ENCODE results near the gene IQSEC3. TPM values are rescaled to one million over a fixed set of nuclear protein-coding genes. Genes with fewer than 3 reads are reported as not detected.

The IQSEC3 gene
- total and polyA plus RNA-seq, 2 of the 13 experiments (the other 11 are each of a cell fraction or from before 2014, with no cell fraction given), result not detected

DNA sequence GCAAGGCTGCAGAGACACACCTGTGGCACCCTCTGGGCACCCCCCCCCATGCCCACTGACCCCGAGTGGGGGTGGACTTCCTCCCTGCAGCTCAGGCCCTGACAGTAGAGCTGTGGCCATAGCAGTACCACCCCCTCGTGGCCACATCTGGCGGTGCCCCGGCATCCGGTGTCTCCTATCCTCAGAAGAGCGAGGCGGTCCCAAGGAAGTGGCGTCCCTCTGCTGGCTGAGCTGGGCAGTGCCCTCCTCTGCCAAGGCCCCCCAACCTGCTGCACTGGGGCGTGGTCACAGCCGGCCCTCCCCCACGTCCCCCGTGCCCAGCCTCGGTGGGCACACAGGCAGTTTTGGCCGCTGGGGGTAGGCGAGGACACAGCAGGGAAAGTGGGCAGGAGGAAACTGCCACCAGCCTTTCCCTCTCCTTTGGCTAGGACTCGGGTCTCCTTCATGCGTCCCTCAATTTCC lies 153.4 kb downstream of the IQSEC3 start (continued):
- peak; percentile 55; the same call in 1 of the 2 replicates for TF ChIP-seq ZSCAN25 (CRISPR knock-in tag; IDR thresholded peaks at IDR 0.05)
- TF ChIP-seq ZNF547 (CRISPR knock-in tag; IDR thresholded peaks at IDR 0.05), result peak; percentile 48; the same call in 1 of the 2 replicates
- no peak for TF ChIP-seq KLF16 (CRISPR knock-in tag; IDR thresholded peaks at IDR 0.05)
- TF ChIP-seq KDM2A (CRISPR knock-in tag; IDR thresholded peaks at IDR 0.05; ENCODE audit: borderline replicate concordance, low read depth), result peak; percentile 42; the same call in 1 of the 2 replicates
- TF ChIP-seq IRF9 (CRISPR knock-in tag; IDR thresholded peaks at IDR 0.05; ENCODE audit: borderline replicate concordance), result 0 out of 2 replicates have a peak, but pooled peaks have one; percentile 58
- TF ChIP-seq ZNF280B (CRISPR knock-in tag; IDR thresholded peaks at IDR 0.05; ENCODE audit: borderline replicate concordance), result 0 out of 2 replicates have a peak, but pooled peaks have one; percentile 34
- TF ChIP-seq, protein P1, sequence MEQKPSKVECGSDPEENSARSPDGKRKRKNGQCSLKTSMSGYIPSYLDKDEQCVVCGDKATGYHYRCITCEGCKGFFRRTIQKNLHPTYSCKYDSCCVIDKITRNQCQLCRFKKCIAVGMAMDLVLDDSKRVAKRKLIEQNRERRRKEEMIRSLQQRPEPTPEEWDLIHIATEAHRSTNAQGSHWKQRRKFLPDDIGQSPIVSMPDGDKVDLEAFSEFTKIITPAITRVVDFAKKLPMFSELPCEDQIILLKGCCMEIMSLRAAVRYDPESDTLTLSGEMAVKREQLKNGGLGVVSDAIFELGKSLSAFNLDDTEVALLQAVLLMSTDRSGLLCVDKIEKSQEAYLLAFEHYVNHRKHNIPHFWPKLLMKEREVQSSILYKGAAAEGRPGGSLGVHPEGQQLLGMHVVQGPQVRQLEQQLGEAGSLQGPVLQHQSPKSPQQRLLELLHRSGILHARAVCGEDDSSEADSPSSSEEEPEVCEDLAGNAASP (CRISPR knock-in tag; IDR thresholded peaks at IDR 0.05; ENCODE audit: borderline replicate concordance), result peak; percentile 58; the same call in 1 of the 2 replicates
- peak; percentile 74 for TF ChIP-seq GABPB1 (CRISPR knock-in tag; IDR thresholded peaks at IDR 0.05)
- TF ChIP-seq, protein P2, sequence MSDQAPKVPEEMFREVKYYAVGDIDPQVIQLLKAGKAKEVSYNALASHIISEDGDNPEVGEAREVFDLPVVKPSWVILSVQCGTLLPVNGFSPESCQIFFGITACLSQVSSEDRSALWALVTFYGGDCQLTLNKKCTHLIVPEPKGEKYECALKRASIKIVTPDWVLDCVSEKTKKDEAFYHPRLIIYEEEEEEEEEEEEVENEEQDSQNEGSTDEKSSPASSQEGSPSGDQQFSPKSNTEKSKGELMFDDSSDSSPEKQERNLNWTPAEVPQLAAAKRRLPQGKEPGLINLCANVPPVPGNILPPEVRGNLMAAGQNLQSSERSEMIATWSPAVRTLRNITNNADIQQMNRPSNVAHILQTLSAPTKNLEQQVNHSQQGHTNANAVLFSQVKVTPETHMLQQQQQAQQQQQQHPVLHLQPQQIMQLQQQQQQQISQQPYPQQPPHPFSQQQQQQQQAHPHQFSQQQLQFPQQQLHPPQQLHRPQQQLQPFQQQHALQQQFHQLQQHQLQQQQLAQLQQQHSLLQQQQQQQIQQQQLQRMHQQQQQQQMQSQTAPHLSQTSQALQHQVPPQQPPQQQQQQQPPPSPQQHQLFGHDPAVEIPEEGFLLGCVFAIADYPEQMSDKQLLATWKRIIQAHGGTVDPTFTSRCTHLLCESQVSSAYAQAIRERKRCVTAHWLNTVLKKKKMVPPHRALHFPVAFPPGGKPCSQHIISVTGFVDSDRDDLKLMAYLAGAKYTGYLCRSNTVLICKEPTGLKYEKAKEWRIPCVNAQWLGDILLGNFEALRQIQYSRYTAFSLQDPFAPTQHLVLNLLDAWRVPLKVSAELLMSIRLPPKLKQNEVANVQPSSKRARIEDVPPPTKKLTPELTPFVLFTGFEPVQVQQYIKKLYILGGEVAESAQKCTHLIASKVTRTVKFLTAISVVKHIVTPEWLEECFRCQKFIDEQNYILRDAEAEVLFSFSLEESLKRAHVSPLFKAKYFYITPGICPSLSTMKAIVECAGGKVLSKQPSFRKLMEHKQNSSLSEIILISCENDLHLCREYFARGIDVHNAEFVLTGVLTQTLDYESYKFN (CRISPR knock-in tag; conservative IDR thresholded peaks at IDR 0.05), result peak; percentile 44
- TF ChIP-seq, protein P3, sequence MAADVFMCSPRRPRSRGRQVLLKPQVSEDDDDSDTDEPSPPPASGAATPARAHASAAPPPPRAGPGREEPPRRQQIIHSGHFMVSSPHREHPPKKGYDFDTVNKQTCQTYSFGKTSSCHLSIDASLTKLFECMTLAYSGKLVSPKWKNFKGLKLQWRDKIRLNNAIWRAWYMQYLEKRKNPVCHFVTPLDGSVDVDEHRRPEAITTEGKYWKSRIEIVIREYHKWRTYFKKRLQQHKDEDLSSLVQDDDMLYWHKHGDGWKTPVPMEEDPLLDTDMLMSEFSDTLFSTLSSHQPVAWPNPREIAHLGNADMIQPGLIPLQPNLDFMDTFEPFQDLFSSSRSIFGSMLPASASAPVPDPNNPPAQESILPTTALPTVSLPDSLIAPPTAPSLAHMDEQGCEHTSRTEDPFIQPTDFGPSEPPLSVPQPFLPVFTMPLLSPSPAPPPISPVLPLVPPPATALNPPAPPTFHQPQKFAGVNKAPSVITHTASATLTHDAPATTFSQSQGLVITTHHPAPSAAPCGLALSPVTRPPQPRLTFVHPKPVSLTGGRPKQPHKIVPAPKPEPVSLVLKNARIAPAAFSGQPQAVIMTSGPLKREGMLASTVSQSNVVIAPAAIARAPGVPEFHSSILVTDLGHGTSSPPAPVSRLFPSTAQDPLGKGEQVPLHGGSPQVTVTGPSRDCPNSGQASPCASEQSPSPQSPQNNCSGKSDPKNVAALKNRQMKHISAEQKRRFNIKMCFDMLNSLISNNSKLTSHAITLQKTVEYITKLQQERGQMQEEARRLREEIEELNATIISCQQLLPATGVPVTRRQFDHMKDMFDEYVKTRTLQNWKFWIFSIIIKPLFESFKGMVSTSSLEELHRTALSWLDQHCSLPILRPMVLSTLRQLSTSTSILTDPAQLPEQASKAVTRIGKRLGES (CRISPR knock-in tag; IDR thresholded peaks at IDR 0.05; ENCODE audit: borderline replicate concordance), result no peak
- TF ChIP-seq AGO1 (IDR thresholded peaks at IDR 0.05; ENCODE audit: low read depth, low read length, poor library complexity, severe bottlenecking), result peak; percentile 35
- no peak for TF ChIP-seq GABPA (IDR thresholded peaks at IDR 0.05; ENCODE audit: low read depth, low read length)
- TF ChIP-seq GABPA (CRISPR knock-in tag; IDR thresholded peaks at IDR 0.05; ENCODE audit: low read depth), result peak; percentile 36; the same call in 1 of the 2 replicates
- TF ChIP-seq REL (CRISPR knock-in tag; conservative IDR thresholded peaks at IDR 0.05), result no peak
- no peak for TF ChIP-seq FOXM1 (CRISPR knock-in tag; IDR thresholded peaks at IDR 0.05)
- no peak for TF ChIP-seq NONO (IDR thresholded peaks at IDR 0.05)
- peak; percentile 44; the same call in 1 of the 2 replicates for TF ChIP-seq NONO (CRISPR knock-in tag; conservative IDR thresholded peaks at IDR 0.05)
- TF ChIP-seq RARG (CRISPR knock-in tag; IDR thresholded peaks at IDR 0.05; ENCODE audit: low read depth), result no peak
- TF ChIP-seq ZBTB7A (CRISPR knock-in tag; IDR thresholded peaks at IDR 0.05), result no peak
